IMR-90 (cell line): ENCODE measurements around the gene TMEM52. TPM values are rescaled to one million over a fixed set of nuclear protein-coding genes. Genes with fewer than 3 reads are reported as not detected.

Experiments
- ATAC-seq: fragments of 200-7000 bp; cut with Tn5 transposase; 2 replicates; pipeline ENCODE4 v1.9.1; 2020; ENCODE audit warnings: low read depth, mild to moderate bottlenecking, moderate library complexity
- BruUV-seq: library from RNA; stranded (reverse); fragments of 400-500 nt; replicated peaks from 2 replicates; lab custom pipeline; 2021; lab: Mats Ljungman, UMichigan
- CTCF ChIA-PET: fragments of 300-600 bp; formaldehyde crosslinking; extraction: SDS; loops from one replicate; lab custom pipeline; 2021; ENCODE audit warnings: antibody characterized with exemption; lab: Yijun Ruan, JAX
- POLR2A ChIA-PET: fragments of 300-600 bp; sonication (Branson Sonifier 250); formaldehyde crosslinking; loops from one replicate; lab custom pipeline; 2022; ENCODE audit warnings: antibody characterized with exemption; ENCODE audit not compliant: unreplicated experiment; lab: Charles Lee
- DNase-seq: peaks from one replicate; pipeline ENCODE4 v3.0.0; 2013
- H2AFZ ChIP-seq: replicated peaks from 2 replicates; pipeline ENCODE3; 2013; ENCODE audit warnings: low read length, mild to moderate bottlenecking; ENCODE audit not compliant: poor library complexity
- H2AK5ac ChIP-seq: 2 replicates; pipeline ENCODE4 v1.6.1; 2013; ENCODE audit warnings: low read depth, low read length, inconsistent platforms
- H2AK9ac ChIP-seq: replicated peaks from 2 replicates; pipeline ENCODE3; 2013; ENCODE audit warnings: mild to moderate bottlenecking, low read depth, low read length, moderate library complexity; ENCODE audit not compliant: poor library complexity
- H2BK120ac ChIP-seq: 2 replicates; pipeline ENCODE4 v1.6.1; 2013; ENCODE audit warnings: low read depth, low read length, inconsistent platforms
- H2BK15ac ChIP-seq: 3 replicates; pipeline ENCODE4 v1.6.1; 2013; ENCODE audit warnings: low read depth, low read length, inconsistent platforms
- H2BK20ac ChIP-seq: 2 replicates; pipeline ENCODE4 v1.6.1; 2013; ENCODE audit warnings: low read depth, mild to moderate bottlenecking, inconsistent platforms, low read length, moderate library complexity
- H2BK5ac ChIP-seq: 2 replicates; pipeline ENCODE4 v1.6.1; 2013; ENCODE audit warnings: mild to moderate bottlenecking, low read depth, low read length, inconsistent platforms; ENCODE audit not compliant: poor library complexity, severe bottlenecking
- H3K14ac ChIP-seq: replicated peaks from 2 replicates; pipeline ENCODE4 v1.6.1; 2013; ENCODE audit warnings: low read depth, low read length, inconsistent platforms
- H3K18ac ChIP-seq: 2 replicates; pipeline ENCODE4 v1.6.1; 2013; ENCODE audit warnings: low read depth, low read length, control low read depth
- H3K23ac ChIP-seq: 2 replicates; pipeline ENCODE4 v1.6.1; 2013; ENCODE audit warnings: low read depth, low read length, inconsistent platforms
- H3K27ac ChIP-seq: 2 replicates; pipeline ENCODE4 v1.5.1; 2013; ENCODE audit warnings: mild to moderate bottlenecking, control low read depth, low read length; ENCODE audit not compliant: insufficient read depth
- H3K27me3 ChIP-seq: 2 replicates; pipeline ENCODE4 v1.6.1; 2013; ENCODE audit warnings: low read length; ENCODE audit not compliant: control insufficient read depth, insufficient read depth
- H3K36me3 ChIP-seq: 2 replicates; pipeline ENCODE4 v1.6.1; 2013; ENCODE audit warnings: low read length, mixed read lengths; ENCODE audit not compliant: control insufficient read depth, insufficient read depth
- H3K4ac ChIP-seq: 2 replicates; pipeline ENCODE4 v1.6.1; 2013; ENCODE audit warnings: low read depth, low read length, inconsistent platforms
- H3K4me1 ChIP-seq: 2 replicates; pipeline ENCODE4 v1.6.1; 2013; ENCODE audit warnings: low read length, mixed read lengths; ENCODE audit not compliant: control insufficient read depth, insufficient read depth
- H3K4me2 ChIP-seq: 2 replicates; pipeline ENCODE4 v1.6.1; 2013; ENCODE audit warnings: low read depth, mild to moderate bottlenecking, control low read depth, low read length, moderate library complexity
- H3K4me3 ChIP-seq: 2 replicates; pipeline ENCODE4 v1.5.1; 2013; ENCODE audit warnings: low read depth, mild to moderate bottlenecking, control low read depth, low read length, moderate library complexity; ENCODE audit not compliant: insufficient read depth
- H3K56ac ChIP-seq: 2 replicates; pipeline ENCODE4 v1.6.1; 2013; ENCODE audit warnings: low read length, inconsistent platforms; ENCODE audit not compliant: insufficient read depth; ENCODE audit errors: extremely low read depth
- H3K79me1 ChIP-seq, 2 experiments: 2 replicates each; pipeline ENCODE4 v1.6.1; 2013; ENCODE audit warnings: low read length in 2 of 2, inconsistent platforms in 1 of 2, low read depth in 1 of 2
- H3K9ac ChIP-seq: 2 replicates; pipeline ENCODE4 v1.6.1; 2013; ENCODE audit warnings: low read depth, low read length, control low read depth
- H3K9me1 ChIP-seq: 2 replicates; pipeline ENCODE4 v1.6.1; 2013; ENCODE audit warnings: low read length, inconsistent platforms; ENCODE audit not compliant: insufficient read depth
- H3K9me3 ChIP-seq: 2 replicates; pipeline ENCODE4 v1.6.1; 2013; ENCODE audit warnings: low read length; ENCODE audit not compliant: control insufficient read depth, insufficient read depth
- H4K20me1 ChIP-seq: 2 replicates; pipeline ENCODE4 v1.6.1; 2013; ENCODE audit warnings: low read length, inconsistent platforms; ENCODE audit not compliant: insufficient read depth
- H4K5ac ChIP-seq: 2 replicates; pipeline ENCODE4 v1.6.1; 2013; ENCODE audit warnings: mild to moderate bottlenecking, low read depth, low read length, control low read depth
- H4K8ac ChIP-seq, 2 experiments: 2 replicates each; pipeline ENCODE4 v1.6.1; 2013; ENCODE audit warnings: low read depth in 2 of 2, low read length in 2 of 2, control low read depth in 1 of 2, inconsistent platforms in 1 of 2
- H4K91ac ChIP-seq: 2 replicates; pipeline ENCODE4 v1.6.1; 2013; ENCODE audit warnings: low read depth, low read length, inconsistent platforms; ENCODE audit not compliant: insufficient read depth
- CEBPB ChIP-seq: IDR thresholded peaks from 2 replicates; pipeline ENCODE4 v1.6.1; 2012; ENCODE audit warnings: low read depth, low read length, improper control_type of control experiment
- POLR2A ChIP-seq: IDR thresholded peaks from 2 replicates; pipeline ENCODE4 v1.6.1; 2012; ENCODE audit warnings: mild to moderate bottlenecking, low read depth, low read length
- WGBS, 2 experiments: methylation state at CpG; one replicate each; pipeline versions ENCODE4 v1.1.5 to v1.1.7; 2013; ENCODE audit warnings: missing lambda C conversion rate in 2 of 2; ENCODE audit not compliant: insufficient read length in 1 of 2; ENCODE audit errors: extremely low coverage in 2 of 2; 5-methylcytosine and 5-hydroxymethylcytosine counted together
- dilution Hi-C: fragments of 300-500 bp; cut with HindIII; formaldehyde crosslinking; loops from one replicate; pipeline ENCODE4 v1.14.3; 2018; ENCODE audit warnings: low sequenced_read_pairs; ENCODE audit not compliant: unreplicated experiment
- in situ Hi-C: fragments of 300-500 bp; cut with MboI; formaldehyde crosslinking; loops from 3 replicates; pipeline ENCODE4 v1.14.3; 2019; ENCODE audit warnings: low sequenced_read_pairs, inconsistent platforms, mixed read lengths
- intact Hi-C: fragments of 100-400 bp; cut with micrococcal nuclease; formaldehyde crosslinking; loops from 2 replicates; pipeline ENCODE4 v1.10.0; 2022
- polyA plus RNA-seq, 3 experiments: library from polyadenylated mRNA; depleted of rRNA; stranded (reverse); fragments of >200 nt; gene quantifications; 2 replicates each; pipeline ENCODE4 v1.2.3, GENCODE V29; 2012; ENCODE audit warnings: low replicate concordance in 1 of 3
- total RNA-seq: library from RNA; depleted of rRNA; stranded (reverse); fragments of >200 nt; gene quantifications from 2 replicates; pipeline ENCODE4 v1.2.3, GENCODE V29; 2012

TMEM52 gene
- total and polyA plus RNA-seq, 2 of the 4 experiments (the other 2 are of a cell fraction) = 0.54 to 1.3 TPM

DNA sequence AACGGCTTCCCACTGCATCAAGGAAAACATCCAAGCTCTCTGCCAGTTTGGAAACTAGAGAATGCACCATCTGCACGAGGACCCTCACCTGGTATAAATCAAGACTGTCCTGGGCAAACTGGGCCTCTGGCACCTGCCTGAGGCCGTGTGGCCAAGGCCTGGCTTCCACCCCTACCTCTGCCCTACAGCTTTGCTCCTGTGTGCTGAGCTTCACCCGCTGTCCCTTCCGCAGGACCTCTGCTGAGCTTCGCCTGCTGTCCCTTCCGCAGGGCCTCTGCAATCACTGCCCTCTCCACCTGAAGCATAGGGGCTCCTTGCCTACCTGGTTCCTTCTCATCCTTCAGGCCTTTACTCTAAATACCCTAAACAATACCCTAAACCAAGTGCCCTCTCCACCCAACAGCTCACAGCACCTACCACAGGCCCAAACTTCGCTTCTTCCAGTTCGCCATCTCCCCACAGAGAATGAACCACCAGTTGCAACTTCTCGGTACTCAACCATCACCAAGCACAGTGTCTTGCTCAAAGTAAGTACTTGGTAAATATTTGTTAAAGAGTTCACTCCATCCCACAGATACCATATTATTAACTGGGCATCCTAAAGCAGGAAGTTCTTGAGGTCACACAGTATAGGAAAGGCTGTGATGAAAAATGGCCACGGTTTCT is 46.6 kb downstream of the TMEM52 start:
- Histone ChIP-seq H3K36me3 (peaks cover 23% of the 10 kb centered on the region), H3K4ac (no peak overlapping the region), H2BK15ac (no peak overlapping the region), H2BK5ac (no peak overlapping the region), H3K27me3 (no peaks in the 10 kb centered on the region), H4K20me1 (peaks cover 100% of the 10 kb centered on the region), H2BK120ac (no peak overlapping the region), H3K9me1 (peaks cover 56% of the 10 kb centered on the region), H2AFZ (peak overlapping the region; percentile 0), H3K14ac (no peak overlapping the region), H3K23ac (0 out of 2 replicates have a peak overlapping the region, but pooled peaks have one; percentile 21), H3K4me3 (no peak overlapping the region), H3K18ac (no peak overlapping the region), H2AK9ac (no peak overlapping the region), H3K9me3 (no peaks in the 10 kb centered on the region), H4K91ac (no peak overlapping the region), H3K79me1 (peaks cover 0 to 62% of the 10 kb centered on the region in 2 experiments; a peak in 2 of 4 replicates), H4K8ac (no peak overlapping the region), H3K56ac (no peak overlapping the region), H3K27ac (no peak overlapping the region), H2BK20ac (no peak overlapping the region), H3K4me1 (peaks cover 18% of the 10 kb centered on the region), H2AK5ac (no peak overlapping the region), H4K5ac (no peak overlapping the region), H3K4me2 (no peak overlapping the region), H3K9ac (no peak overlapping the region)
- CTCF ChIA-PET = no interaction called here
- DNase-seq (no peak), ATAC-seq (no peak)
- intact Hi-C loops = no loop called here
- POLR2A ChIA-PET = no interaction called here
- in situ Hi-C loops = no loop called here
- TF ChIP-seq POLR2A (no peak), CEBPB (no peak)
- no TSS peak for BruUV-seq
- dilution Hi-C loops = no loop called here
- 100% methylated on average over 5 of the region's 11 CpGs; no CpG with 5 or more reads in 1 of the 2 experiments for WGBS, 2 experiments
